NB4 (cell line): Measurements from ENCODE around the gene CHN1.

Source experiments
- MYC ChIP-seq: IDR thresholded peaks from 2 replicates; pipeline ENCODE4 v1.6.1; 2011; ENCODE audit warnings: low read depth, low read length
- POLR2A ChIP-seq: IDR thresholded peaks from 2 replicates; pipeline ENCODE4 v1.6.1; 2011; ENCODE audit warnings: mild to moderate bottlenecking; ENCODE audit not compliant: insufficient read length; ENCODE audit errors: extremely low read depth
- TF ChIP-seq, protein P1 (sequence below): IDR thresholded peaks from one replicate; pipeline ENCODE4 v1.5.1; 2012; ENCODE audit warnings: low read depth, low read length
- TF ChIP-seq, protein P2 (sequence below): IDR thresholded peaks from 2 replicates; pipeline ENCODE4 v1.6.1; 2011; ENCODE audit warnings: low read depth, low read length

DNA sequence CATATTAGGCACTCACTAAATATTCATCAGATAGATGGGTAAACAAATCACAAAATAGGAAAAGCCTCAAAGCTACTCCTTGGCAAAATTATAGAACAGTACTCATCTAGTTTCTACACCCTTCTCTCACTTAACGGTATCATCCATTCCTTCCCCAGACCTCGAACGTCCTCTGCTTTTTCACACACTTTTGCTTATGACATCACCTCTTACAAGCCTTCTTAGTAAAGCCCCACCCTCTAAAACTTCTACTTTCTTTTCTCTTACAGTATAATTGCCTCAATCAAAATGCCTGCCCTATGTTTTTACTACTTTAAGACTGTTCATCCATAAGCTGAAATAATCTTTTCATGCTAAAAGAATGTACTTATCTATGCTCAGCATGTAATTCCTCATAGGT lies 8.1 kb downstream of the CHN1 start:
- no peak for TF ChIP-seq POLR2A
- TF ChIP-seq, protein P1, sequence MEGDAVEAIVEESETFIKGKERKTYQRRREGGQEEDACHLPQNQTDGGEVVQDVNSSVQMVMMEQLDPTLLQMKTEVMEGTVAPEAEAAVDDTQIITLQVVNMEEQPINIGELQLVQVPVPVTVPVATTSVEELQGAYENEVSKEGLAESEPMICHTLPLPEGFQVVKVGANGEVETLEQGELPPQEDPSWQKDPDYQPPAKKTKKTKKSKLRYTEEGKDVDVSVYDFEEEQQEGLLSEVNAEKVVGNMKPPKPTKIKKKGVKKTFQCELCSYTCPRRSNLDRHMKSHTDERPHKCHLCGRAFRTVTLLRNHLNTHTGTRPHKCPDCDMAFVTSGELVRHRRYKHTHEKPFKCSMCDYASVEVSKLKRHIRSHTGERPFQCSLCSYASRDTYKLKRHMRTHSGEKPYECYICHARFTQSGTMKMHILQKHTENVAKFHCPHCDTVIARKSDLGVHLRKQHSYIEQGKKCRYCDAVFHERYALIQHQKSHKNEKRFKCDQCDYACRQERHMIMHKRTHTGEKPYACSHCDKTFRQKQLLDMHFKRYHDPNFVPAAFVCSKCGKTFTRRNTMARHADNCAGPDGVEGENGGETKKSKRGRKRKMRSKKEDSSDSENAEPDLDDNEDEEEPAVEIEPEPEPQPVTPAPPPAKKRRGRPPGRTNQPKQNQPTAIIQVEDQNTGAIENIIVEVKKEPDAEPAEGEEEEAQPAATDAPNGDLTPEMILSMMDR = no peak
- TF ChIP-seq, protein P2, sequence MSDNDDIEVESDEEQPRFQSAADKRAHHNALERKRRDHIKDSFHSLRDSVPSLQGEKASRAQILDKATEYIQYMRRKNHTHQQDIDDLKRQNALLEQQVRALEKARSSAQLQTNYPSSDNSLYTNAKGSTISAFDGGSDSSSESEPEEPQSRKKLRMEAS = no peak
- TF ChIP-seq MYC = no peak
